Measurements from ENCODE around the gene GLS2.
"Not testable (repeated sequence)": the region's sequence is repeated elsewhere in the genome, so short reads cannot be mapped to it uniquely, and the experiment has no call there.

Gene GLS2

DNA sequence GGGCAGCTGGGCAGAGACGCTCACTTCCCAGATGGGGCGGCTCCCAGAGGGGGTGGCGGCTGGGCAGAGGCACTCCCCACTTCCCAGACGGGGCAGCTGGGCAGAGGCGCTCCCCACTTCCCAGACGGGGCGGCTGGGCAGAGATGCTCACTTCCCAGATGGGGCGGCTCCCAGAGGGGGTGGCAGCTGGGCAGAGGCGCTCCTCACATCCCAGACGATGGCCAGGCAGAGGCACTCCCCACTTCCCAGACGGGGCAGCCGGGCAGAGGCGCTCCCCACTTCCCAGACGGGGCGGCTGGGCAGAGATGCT is 6.1 kb upstream of the GLS2 start:
- not testable (repeated sequence) for FAIRE-seq

DNA sequence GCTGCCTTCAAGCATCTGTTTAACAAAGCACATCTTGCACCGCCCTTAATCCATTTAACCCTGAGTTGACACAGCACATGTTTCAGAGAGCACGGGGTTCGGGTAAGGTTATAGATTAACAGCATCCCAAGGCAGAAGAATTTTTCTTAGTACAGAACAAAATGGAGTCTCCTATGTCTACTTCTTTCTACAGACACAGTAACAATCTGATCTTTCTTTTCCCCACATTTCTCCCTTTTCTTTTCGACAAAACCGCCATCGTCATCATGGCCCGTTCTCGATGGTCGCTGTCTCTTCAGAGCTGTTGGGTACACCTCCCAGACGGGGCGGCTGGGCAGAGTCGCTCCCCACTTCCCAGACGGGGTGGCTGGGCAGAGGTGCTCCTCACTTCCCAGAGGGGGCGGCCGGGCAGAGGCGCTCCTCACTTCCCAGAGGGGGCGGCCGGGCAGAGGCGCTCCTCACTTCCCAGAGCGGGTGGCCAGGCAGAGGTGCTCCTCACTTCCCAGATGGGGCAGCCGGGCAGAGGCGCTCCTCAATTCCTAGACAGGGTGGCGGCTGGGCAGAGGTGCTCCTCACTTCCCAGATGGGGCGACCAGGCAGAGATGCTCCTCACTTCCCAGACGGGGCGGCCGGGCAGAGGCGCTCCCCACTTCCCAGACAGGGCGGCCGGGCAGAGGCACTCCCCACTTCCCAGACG is 5.6 kb upstream of the GLS2 start:
- not testable (repeated sequence) for DNase-seq (ENCODE audit: extremely low spot score, insufficient read length, low read depth); FAIRE-seq

More for the DNA sequence above, 6.1 kb upstream of the GLS2 start:
- not testable (repeated sequence) for DNase-seq (ENCODE audit: extremely low spot score, insufficient read length, low read depth)

DNA sequence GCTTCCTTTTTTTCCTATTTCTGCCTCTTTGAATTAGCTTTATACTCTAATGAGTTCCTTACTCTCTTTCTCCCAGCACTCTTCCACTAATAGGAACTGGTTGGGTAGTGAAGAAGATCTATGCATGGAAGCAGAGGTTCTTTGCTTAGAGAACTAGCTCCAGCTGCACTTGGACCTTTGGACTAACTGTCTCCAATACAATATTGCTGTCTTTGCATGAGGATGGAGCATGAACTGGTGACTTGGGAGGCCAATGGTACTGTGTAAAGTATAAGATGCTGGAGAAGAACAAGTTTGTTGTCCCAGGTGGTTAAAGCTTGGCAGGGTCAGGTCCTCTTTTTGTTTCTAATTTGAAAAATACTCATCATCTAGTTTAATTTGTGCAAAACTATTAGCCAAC is 2.4 kb upstream of the GLS2 start:
- FAIRE-seq, result no peak
- no peak for DNase-seq (ENCODE audit: extremely low spot score, insufficient read length, low read depth)

DNA sequence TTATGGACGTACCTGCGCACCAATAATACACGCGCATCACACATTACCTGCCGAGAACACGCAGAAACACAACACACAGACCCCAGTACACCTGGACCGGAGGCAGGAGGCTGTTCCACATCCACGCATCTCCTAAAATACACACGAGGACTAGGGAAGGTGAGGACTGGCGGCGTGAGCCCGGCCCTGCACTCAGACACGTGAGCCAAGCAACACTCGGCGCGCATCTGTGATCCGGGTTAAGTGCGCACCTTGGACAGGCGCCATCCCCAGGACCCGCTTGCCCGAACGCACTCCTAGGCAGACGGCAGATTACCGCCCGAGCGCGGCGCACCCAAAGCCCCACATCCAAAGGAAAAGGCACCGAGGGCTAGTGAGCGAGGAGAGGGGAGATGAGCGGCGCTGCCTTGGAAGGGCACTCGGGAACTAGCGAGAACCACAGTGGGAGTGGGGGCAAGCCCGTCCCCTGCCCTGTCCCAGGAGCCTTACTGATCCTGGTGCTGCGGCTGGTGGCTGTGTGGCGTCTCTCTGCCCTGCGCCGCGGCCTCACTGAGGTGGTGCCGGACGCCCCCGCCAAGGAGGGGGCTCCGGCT is 417 bp downstream of the GLS2 start:
- FAIRE-seq, result no peak

DNA sequence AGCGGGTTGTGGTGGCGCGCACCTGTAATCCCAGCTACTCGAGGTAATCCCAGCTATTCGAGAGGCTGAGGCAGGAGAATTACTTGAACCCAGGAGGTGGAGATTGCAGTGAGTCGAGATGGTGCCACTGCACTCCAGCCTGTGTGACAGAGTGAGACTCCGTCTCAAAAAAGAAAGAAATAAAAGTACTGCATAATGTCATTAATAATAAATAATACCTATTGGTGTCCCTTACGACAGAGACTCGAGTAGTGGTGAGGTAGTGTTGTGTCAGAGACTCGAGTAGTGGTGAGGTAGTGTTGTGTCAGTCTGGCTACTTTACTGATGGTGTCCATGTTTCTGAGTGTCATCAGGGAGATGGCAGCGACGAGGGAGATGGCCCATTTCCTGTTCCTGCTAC is 1.3 kb downstream of the GLS2 start:
- DNase-seq (ENCODE audit: extremely low spot score, insufficient read length, low read depth) (no peak), FAIRE-seq (no peak)

More for the DNA sequence above, 417 bp downstream of the GLS2 start:
- no peak for DNase-seq (ENCODE audit: extremely low spot score, insufficient read length, low read depth)

DNA sequence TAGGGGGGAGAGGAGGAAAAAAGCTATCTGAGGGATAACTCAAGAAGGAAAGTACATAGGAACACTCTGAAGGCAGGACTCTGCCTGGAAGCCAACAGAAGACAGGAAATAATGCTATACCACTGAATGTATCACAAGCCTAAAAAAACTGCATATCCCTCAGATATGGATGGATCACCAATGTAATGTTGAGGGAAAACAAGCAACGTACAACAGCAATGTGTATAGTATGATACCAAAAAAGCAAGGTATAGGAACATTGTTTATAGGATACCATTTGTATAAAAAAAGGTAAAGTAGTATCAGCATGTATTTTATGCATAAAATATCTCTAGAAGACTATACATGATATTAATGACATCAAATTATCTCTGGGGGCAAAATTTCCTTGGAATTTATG is 3.4 kb downstream of the GLS2 start:
- FAIRE-seq (no peak), DNase-seq (ENCODE audit: extremely low spot score, insufficient read length, low read depth) (no peak)

DNA sequence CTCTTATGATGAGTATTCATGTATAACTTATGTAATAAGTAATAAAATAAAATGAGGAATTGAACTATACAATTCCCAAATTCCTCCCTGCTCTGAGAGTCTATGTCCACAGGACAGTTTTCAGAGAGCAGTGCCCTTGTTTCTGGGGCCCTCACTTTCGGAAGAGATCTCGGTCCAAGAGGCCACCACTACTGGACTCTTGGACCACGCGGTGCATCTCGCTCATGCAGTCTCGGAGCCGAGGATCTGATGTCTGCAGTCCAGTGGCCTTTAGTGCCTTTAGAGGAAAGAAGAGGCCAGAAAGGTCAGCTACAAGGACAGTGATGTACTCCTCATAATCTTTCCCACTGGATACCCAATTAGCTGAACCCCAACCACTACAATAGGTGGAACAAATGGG is 8.3 kb downstream of the GLS2 start:
- FAIRE-seq (no peak), DNase-seq (ENCODE audit: extremely low spot score, insufficient read length, low read depth) (no peak)

- no peak for DNase-seq (ENCODE audit: extremely low spot score, insufficient read length, low read depth)
- no peak for FAIRE-seq
Measured at GRCh38 chr12:56477521-56478225, 10.3 kb downstream of the GLS2 start.

GRCh38 chr12:56476972-56477432 is 11.0 kb downstream of the GLS2 start:
- DNase-seq (ENCODE audit: extremely low spot score, insufficient read length, low read depth), result no peak

DNA sequence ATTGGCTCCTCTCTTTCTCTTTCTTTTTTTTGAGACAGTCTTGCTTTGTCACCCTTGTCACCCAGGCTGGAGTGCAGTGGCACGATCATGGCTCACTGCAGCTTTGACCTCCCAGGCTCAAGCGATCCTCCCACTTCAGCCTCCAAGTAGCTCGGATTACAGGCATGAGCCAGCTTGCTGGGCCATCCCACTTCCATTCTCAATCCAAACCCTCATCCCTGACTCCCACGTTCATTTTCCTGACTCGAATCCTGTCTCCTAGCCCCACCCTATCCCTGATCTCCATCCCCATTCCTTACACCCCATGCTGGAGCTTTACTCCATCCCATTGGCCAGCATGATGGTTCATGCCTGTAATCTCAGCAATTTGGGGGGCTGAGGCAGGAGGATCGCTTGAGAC is 11.8 kb downstream of the GLS2 start:
- DNase-seq (ENCODE audit: extremely low spot score, insufficient read length, low read depth) (no peak), FAIRE-seq (no peak)

More at GRCh38 chr12:56476972-56477432, 11.0 kb downstream of the GLS2 start:
- FAIRE-seq, result no peak

DNA sequence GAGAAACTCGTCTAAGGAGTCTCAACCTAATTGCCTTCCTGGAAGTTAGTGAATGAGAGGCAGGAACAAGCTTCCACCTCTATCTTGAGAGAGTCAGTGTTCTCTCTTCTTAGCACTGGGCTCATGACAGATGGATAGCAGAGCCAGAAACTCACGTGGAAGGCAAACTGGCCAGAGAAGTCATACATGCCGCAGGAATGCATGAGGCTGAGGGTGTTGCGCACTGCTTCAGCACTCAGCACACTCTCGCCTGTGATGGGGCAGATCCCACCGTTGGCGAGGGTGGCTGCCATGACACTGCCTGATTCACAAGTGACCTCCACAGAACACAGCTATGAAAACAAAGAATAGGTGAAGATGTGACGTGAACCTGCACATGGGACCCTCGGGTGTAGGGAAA is 13.6 kb downstream of the GLS2 start:
- no peak for FAIRE-seq
- DNase-seq (ENCODE audit: extremely low spot score, insufficient read length, low read depth), result no peak

DNA sequence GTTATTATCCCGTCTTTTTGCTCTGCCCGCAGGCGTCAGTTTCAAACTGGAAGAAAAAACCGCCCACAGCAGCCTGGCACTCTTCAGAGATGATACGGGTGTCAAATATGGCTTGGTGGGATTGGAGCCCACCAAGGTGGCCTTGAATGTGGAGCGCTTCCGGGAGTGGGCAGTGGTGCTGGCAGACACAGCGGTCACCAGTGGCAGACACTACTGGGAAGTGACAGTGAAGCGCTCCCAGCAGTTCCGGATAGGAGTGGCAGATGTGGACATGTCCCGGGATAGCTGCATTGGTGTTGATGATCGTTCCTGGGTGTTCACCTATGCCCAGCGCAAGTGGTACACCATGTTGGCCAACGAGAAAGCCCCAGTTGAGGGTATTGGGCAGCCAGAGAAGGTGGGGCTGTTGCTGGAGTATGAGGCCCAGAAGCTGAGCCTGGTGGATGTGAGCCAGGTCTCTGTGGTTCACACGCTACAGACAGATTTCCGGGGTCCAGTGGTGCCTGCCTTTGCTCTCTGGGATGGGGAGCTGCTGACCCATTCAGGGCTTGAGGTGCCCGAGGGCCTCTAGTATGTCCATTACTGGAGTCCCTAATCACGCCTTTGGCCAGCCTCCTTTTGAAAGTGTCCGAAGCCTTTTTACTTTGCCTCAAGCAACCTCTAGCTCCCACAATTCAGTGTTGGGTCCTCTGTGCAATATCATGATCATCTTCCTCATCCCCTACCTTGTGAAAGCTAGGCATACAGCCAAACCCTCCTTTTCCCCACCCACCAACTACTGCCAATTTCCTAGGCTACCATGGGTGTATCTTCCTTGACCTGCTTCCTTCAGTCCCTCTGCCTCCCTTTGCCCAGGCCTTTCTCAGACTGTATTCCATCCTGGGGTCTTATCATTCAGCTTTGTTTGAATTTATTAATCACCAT is 18.7 kb downstream of the GLS2 start:
- FAIRE-seq, result peak; percentile 47
- no peak for DNase-seq (ENCODE audit: extremely low spot score, insufficient read length, low read depth)

DNA sequence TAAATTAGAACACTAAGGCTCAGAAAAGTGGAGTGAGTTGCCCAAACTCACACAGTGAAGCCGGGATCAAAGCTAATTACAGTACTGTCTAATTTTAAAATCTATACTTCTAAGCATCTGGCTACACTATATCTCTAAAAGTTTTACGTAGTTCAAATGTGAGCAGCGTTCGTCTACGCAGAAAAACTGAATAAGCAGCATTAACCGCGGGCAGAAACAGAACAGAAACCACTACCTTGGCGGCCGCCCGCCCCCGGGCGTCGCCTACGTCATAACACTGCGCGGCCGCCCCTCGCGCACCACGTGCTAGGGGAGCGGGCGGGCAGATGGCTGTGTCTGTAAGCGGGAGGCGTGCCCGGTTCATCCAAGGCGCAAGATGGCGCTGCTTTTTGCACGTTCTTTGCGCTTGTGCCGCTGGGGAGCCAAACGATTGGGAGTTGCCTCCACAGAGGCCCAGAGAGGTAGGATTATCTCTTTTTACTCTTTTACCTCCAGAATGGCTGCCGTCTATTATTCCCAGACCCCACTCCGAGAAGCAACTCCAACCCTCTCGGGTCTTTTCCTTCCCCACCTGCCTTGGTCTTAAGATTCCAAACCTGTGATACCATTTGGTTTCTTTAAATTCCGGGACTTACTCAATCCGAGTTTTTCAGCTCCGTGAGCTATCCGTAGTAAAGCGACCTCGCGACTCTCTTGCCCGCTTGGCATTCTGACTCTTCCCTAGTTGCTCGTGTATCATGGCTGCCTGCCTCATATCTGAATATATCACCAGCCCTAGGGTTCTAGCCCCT is 19.6 kb downstream of the GLS2 start, which contains the start of gene SPRYD4:
Gene SPRYD4, plus strand, starts transcription at position 363 of the 791 bp plus-strand sequence. Its CDS starts 14 bp downstream, at position 377.
- peak; percentile 91 for FAIRE-seq
- peak; percentile 90 for DNase-seq (ENCODE audit: extremely low spot score, insufficient read length, low read depth)

GRCh38 chr12:56462565-56462964 is 25.4 kb downstream of the GLS2 start:
- FAIRE-seq (no peak), DNase-seq (ENCODE audit: extremely low spot score, insufficient read length, low read depth) (no peak)

- DNase-seq (ENCODE audit: extremely low spot score, insufficient read length, low read depth), result no peak
- no peak for FAIRE-seq
Measured at GRCh38 chr12:56461235-56462159, 26.5 kb downstream of the GLS2 start.

GRCh38 chr12:56457817-56458216 is 30.1 kb downstream of the GLS2 start:
- DNase-seq (ENCODE audit: extremely low spot score, insufficient read length, low read depth) (no peak), FAIRE-seq (no peak)

- DNase-seq (ENCODE audit: extremely low spot score, insufficient read length, low read depth) (no peak), FAIRE-seq (no peak)
Measured at GRCh38 chr12:56454557-56454956, 33.4 kb downstream of the GLS2 start, which contains the start of gene MIP. TSS of gene MIP (minus strand) at chr12:56454657. CDS start at chr12:56454613, 44 bp downstream.

DNA sequence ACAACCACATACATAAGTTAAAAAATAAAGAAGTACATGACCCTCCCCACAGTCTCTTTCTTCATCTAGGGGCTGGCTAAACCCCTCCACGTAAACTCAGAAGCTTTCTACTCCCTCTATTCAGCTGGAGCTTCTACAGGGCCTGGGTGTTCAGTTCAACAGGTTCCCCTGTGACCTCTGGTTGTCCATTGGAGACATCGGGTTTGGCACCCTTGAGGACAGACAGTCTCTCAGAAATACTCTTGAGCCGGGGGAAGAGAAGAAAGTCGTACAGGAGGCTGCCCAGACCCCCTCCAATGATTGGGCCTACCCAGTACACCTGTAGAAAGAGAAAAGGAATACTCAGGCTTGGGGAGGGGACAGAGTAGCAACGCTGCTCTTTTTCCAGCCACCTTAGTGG is 36.8 kb downstream of the GLS2 start:
- FAIRE-seq (no peak), DNase-seq (ENCODE audit: extremely low spot score, insufficient read length, low read depth) (no peak)
